Measurements from ENCODE around the gene ACIN1. TPM values are rescaled to one million over a fixed set of nuclear protein-coding genes. Genes with fewer than 3 reads are reported as not detected.

The ACIN1 gene
- total and polyA plus RNA-seq, 8 donors: 137 to 380 (median 332) TPM

DNA sequence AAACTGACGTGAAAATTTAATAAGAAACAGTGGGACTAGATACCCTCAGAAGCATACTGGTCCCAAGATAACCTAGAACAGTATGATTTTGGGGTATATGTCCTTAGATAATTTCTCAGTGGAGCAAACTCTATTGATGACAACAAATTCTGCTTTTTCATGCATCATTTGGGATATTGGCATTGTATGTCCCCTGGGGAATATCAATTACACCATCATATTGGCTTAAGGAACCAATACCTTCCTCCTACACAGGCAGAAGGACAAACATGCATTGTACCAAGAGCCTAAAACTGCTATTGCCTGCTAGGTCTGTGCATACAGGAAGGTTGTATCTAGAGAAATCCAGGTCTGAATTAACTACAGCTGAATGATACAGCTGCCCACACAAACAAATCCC, 20.0 kb downstream of the ACIN1 start:
- no peak overlapping the region for H3K4me3 ChIP-seq
- H3K36me3 ChIP-seq: peaks cover 3 to 80% of the 10 kb centered on the region in 2 donors
- ATAC-seq (no peak), DNase-seq (no peak)
- TF ChIP-seq, protein P1, sequence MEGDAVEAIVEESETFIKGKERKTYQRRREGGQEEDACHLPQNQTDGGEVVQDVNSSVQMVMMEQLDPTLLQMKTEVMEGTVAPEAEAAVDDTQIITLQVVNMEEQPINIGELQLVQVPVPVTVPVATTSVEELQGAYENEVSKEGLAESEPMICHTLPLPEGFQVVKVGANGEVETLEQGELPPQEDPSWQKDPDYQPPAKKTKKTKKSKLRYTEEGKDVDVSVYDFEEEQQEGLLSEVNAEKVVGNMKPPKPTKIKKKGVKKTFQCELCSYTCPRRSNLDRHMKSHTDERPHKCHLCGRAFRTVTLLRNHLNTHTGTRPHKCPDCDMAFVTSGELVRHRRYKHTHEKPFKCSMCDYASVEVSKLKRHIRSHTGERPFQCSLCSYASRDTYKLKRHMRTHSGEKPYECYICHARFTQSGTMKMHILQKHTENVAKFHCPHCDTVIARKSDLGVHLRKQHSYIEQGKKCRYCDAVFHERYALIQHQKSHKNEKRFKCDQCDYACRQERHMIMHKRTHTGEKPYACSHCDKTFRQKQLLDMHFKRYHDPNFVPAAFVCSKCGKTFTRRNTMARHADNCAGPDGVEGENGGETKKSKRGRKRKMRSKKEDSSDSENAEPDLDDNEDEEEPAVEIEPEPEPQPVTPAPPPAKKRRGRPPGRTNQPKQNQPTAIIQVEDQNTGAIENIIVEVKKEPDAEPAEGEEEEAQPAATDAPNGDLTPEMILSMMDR (IDR thresholded peaks at IDR 0.05): no peak
- H3K27ac ChIP-seq: no peak overlapping the region
- no peaks in the 10 kb centered on the region for H3K9me3 ChIP-seq
- H3K4me1 ChIP-seq: peaks cover 12 to 62% of the 10 kb centered on the region in 2 donors
- intact Hi-C loops (cut with DNase I): no loop called here
- H3K27me3 ChIP-seq: no peaks in the 10 kb centered on the region

GRCh38 chr14:23071921-23072539, 22.9 kb downstream of the ACIN1 start:
- no peaks in the 10 kb centered on the region for H3K9me3 ChIP-seq
- H3K27me3 ChIP-seq: no peaks in the 10 kb centered on the region
- intact Hi-C loops (cut with DNase I): no loop called here
- DNase-seq (no peak), ATAC-seq (peak; percentile 6)
- H3K27ac ChIP-seq: peak overlapping the region; percentile 77 to 81
- peaks cover 0 to 74% of the 10 kb centered on the region in 2 donors for H3K36me3 ChIP-seq
- H3K4me1 ChIP-seq: peaks cover 12 to 57% of the 10 kb centered on the region in 2 donors
- TF ChIP-seq, protein P1 (IDR thresholded peaks at IDR 0.05): no peak
- H3K4me3 ChIP-seq: peak overlapping the region in 1 of 2 donors; percentile 69

GRCh38 chr14:23071244-23071920, 23.6 kb downstream of the ACIN1 start:
- Histone ChIP-seq H3K27me3 (no peaks in the 10 kb centered on the region), H3K27ac (peak overlapping the region; percentile 77 to 81), H3K36me3 (peaks cover 0 to 74% of the 10 kb centered on the region in 2 donors), H3K9me3 (no peaks in the 10 kb centered on the region), H3K4me3 (peak overlapping the region; percentile 49 to 69), H3K4me1 (peaks cover 12 to 50% of the 10 kb centered on the region in 2 donors)
- DNase-seq (peak; percentile 85 to 94 (median 90)), ATAC-seq (peak; percentile 95)
- TF ChIP-seq, protein P1 (IDR thresholded peaks at IDR 0.05): no peak
- intact Hi-C loops (cut with DNase I): no loop called here

DNA sequence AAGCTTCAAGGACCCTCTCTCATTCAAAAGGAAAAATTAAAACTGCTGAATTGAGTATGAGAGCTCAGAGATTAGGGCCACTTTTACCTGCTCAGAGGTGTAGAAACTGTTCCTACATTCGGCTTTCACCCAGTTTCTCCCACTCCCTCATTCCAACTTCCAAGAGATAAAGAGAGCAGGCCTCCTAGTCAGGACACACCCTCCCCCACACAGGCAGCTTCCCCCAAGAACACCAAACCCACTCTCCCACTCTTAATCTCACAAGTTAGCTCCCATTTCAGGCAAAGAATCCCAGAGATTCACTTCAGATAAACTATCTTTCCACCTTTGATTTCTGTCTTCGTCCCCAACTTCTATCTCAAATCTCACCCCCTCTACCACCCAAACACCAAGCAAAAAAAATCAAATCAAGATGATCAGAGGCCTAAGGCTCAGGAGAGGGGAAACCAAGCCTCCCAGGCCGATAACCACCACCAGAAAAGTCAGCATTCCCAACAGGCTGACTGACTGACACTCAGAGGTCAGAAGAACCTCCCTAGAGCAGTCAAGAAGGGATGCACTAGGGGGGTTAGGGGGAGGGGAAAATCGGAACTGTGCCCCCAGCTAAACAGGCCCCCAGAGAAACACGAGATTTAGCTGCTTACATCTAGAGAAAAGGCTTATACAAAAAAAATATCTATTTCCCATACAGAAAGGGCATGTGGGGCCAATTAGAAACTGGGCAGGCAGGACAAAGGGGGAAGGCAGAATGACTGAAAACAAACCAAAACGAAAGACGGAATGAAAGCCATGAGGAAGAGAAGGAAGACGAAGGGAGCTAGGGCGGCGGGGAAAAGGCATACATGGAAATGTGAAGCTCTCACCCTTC, 24.4 kb downstream of the ACIN1 start:
- Histone ChIP-seq H3K27me3 (no peaks in the 10 kb centered on the region), H3K27ac (peak overlapping the region; percentile 77 to 81), H3K4me1 (peaks cover 12 to 48% of the 10 kb centered on the region in 2 donors), H3K36me3 (peaks cover 0 to 74% of the 10 kb centered on the region in 2 donors), H3K4me3 (peak overlapping the region; percentile 49 to 69), H3K9me3 (no peaks in the 10 kb centered on the region)
- intact Hi-C loops (cut with DNase I): no loop called here
- DNase-seq (no peak), ATAC-seq (no peak)
- TF ChIP-seq, protein P1 (IDR thresholded peaks at IDR 0.05): no peak

All from left lung (tissue), 10 donors.